Osteoblast (primary cell): ENCODE results near the gene C3orf52. TPM values are rescaled to one million over a fixed set of nuclear protein-coding genes. Genes with fewer than 3 reads are reported as not detected.

ENCODE experiments used
- DNase-seq: peaks from one replicate; pipeline ENCODE4 v3.0.0; 2011; ENCODE audit warnings: low spot score, mixed read lengths; ENCODE audit not compliant: insufficient read length; ENCODE audit errors: missing footprints
- H2AFZ ChIP-seq: 2 replicates; pipeline ENCODE4 v1.6.0; 2011; ENCODE audit warnings: mild to moderate bottlenecking, low read length
- H3K27ac ChIP-seq: 2 replicates; pipeline ENCODE4 v1.5.1; 2011; ENCODE audit warnings: mild to moderate bottlenecking, low read depth, low read length, moderate library complexity
- H3K27me3 ChIP-seq: 2 replicates; pipeline ENCODE4 v1.6.0; 2012; ENCODE audit warnings: mild to moderate bottlenecking, control low read depth, inconsistent platforms, low read length, moderate library complexity; ENCODE audit not compliant: insufficient read depth
- H3K36me3 ChIP-seq: 2 replicates; pipeline ENCODE4 v1.5.1; 2011; ENCODE audit warnings: mild to moderate bottlenecking, low read length, control low read depth, moderate library complexity; ENCODE audit not compliant: insufficient read depth
- H3K4me1 ChIP-seq: 2 replicates; pipeline ENCODE4 v1.5.1; 2011; ENCODE audit warnings: mild to moderate bottlenecking, low read length, control low read depth, moderate library complexity; ENCODE audit not compliant: insufficient read depth
- H3K4me2 ChIP-seq: 2 replicates; pipeline ENCODE4 v1.6.0; 2011; ENCODE audit warnings: mild to moderate bottlenecking, low read length; ENCODE audit not compliant: insufficient read depth
- H3K4me3 ChIP-seq: fragments of 200-600 bp; sonication (generic); 3 replicates; pipeline ENCODE4 v1.5.1; 2012; ENCODE audit warnings: mild to moderate bottlenecking, low read length, inconsistent platforms; ENCODE audit not compliant: insufficient read depth
- H3K79me2 ChIP-seq: 2 replicates; pipeline ENCODE4 v1.6.0; 2012; ENCODE audit warnings: mild to moderate bottlenecking, low read length, control low read depth, inconsistent platforms; ENCODE audit not compliant: insufficient read depth
- H3K9me3 ChIP-seq: 2 replicates; pipeline ENCODE4 v1.5.1; 2011; ENCODE audit warnings: low read depth, low read length, control low read depth
- H4K20me1 ChIP-seq: 2 replicates; pipeline ENCODE4 v1.6.0; 2012; ENCODE audit warnings: mild to moderate bottlenecking, low read length, control low read depth; ENCODE audit not compliant: insufficient read depth
- CTCF ChIP-seq: IDR thresholded peaks from 2 replicates; pipeline ENCODE4 v1.5.1; 2011; ENCODE audit warnings: mild to moderate bottlenecking, low read depth, low read length, moderate library complexity; ENCODE audit errors: extremely low read depth
- total RNA-seq: library from RNA; depleted of rRNA; stranded (reverse); fragments of >200 nt; gene quantifications from 2 replicates; pipeline ENCODE4 v1.2.3, GENCODE V29; 2012

The C3orf52 gene
- total RNA-seq, 1 donor = 4.0 TPM

DNA sequence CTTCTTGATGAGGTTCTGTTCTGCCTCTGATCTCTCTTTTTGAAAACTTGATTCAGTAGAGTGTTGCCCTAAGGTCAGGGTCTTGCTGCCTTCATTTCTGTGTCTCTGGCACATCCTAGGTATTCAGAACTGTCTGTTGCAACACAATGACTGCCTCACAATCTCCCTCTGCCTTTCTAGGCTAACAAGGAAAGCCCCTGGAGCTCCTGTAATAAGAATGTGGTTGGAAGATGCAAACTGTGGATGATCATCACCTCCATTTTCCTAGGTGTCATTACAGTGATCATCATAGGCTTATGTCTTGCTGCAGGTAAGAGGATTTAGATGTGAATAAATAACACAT lies 7.0 kb downstream of the C3orf52 start:
- peaks cover 24% of the 10 kb centered on the region for H3K79me2 ChIP-seq
- no peaks in the 10 kb centered on the region for H3K36me3 ChIP-seq
- no peaks in the 10 kb centered on the region for H3K27me3 ChIP-seq
- no peaks in the 10 kb centered on the region for H3K9me3 ChIP-seq
- no peak for TF ChIP-seq CTCF
- peaks cover 26% of the 10 kb centered on the region for H3K4me1 ChIP-seq
- no peak for DNase-seq
- peak overlapping the region; percentile 76 for H2AFZ ChIP-seq
- H3K4me3 ChIP-seq = peak overlapping the region; percentile 37
- H3K27ac ChIP-seq = peak overlapping the region; percentile 61
- H4K20me1 ChIP-seq = no peaks in the 10 kb centered on the region
- H3K4me2 ChIP-seq = peak overlapping the region; percentile 74

DNA sequence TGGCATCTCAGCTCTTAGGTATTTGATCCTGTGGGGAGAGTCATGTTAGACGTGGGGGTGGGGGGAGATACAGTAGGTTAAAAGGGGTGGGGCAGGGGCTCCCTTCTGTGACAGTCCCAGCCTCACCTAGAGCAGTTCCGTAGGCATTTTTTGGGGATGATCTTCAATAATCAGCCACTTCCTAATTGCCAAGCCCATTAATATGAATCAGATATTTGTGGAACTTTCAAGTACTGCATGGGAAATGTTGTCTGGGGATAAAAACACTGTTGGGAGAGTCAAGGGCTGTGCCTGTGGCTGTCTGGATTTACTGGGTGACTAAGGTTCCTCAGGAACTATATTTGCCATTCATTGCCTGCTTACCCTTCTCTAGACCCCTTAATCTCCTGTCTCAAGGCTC lies 9.5 kb downstream of the C3orf52 start:
- no peaks in the 10 kb centered on the region for H4K20me1 ChIP-seq
- no peak overlapping the region for H3K4me3 ChIP-seq
- peaks cover 26% of the 10 kb centered on the region for H3K4me1 ChIP-seq
- TF ChIP-seq CTCF = no peak
- peaks cover 10% of the 10 kb centered on the region for H3K79me2 ChIP-seq
- DNase-seq = no peak
- no peaks in the 10 kb centered on the region for H3K9me3 ChIP-seq
- no peak overlapping the region for H3K4me2 ChIP-seq
- no peak overlapping the region for H3K27ac ChIP-seq
- H3K27me3 ChIP-seq = no peaks in the 10 kb centered on the region
- no peak overlapping the region for H2AFZ ChIP-seq
- H3K36me3 ChIP-seq = no peaks in the 10 kb centered on the region

GRCh38 chr3:112096176-112096575 lies 10.0 kb downstream of the C3orf52 start:
- Histone ChIP-seq H3K27ac (no peak overlapping the region), H3K4me3 (no peak overlapping the region)

DNA sequence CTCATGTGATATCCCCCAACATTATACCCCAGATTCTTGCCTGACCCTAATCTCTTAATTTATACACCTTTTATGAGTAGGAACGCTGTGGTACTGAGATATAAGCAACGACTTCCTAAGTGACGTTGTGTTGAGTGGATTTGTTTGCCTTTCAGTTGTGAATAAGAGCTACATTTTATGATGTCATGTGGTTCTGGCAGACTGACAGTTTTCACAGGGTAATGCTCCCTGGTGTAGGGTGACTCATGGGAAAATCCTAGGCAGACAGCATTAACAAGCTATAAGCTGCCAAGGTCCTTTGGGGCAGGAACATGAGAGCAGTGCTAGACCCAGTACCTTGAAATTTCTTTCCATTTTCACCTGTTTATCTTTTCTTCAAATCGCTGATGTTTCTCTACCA lies 11.2 kb downstream of the C3orf52 start:
- Histone ChIP-seq H3K4me3 (no peak overlapping the region), H3K79me2 (peaks cover 2% of the 10 kb centered on the region), H3K27ac (peak overlapping the region; percentile 35), H3K9me3 (no peaks in the 10 kb centered on the region), H2AFZ (no peak overlapping the region), H4K20me1 (peaks cover 7% of the 10 kb centered on the region), H3K27me3 (no peaks in the 10 kb centered on the region), H3K36me3 (no peaks in the 10 kb centered on the region), H3K4me1 (peaks cover 34% of the 10 kb centered on the region), H3K4me2 (peak overlapping the region; percentile 57)
- DNase-seq = peak; percentile 77
- TF ChIP-seq CTCF = no peak

More at GRCh38 chr3:112096176-112096575, 10.0 kb downstream of the C3orf52 start:
- no peak for TF ChIP-seq CTCF
- Histone ChIP-seq H3K79me2 (peaks cover 6% of the 10 kb centered on the region), H3K4me2 (no peak overlapping the region), H3K27me3 (no peaks in the 10 kb centered on the region), H2AFZ (no peak overlapping the region), H3K9me3 (no peaks in the 10 kb centered on the region), H4K20me1 (peaks cover under 1% of the 10 kb centered on the region), H3K36me3 (no peaks in the 10 kb centered on the region), H3K4me1 (peaks cover 26% of the 10 kb centered on the region)
- no peak for DNase-seq
